GM15510 (cell line): ENCODE measurements around the gene ABHD16B.

ENCODE experiments used
- POLR2A ChIP-seq: IDR thresholded peaks from 3 replicates; pipeline ENCODE4 v1.6.1; 2011; ENCODE audit warnings: borderline replicate concordance; ENCODE audit not compliant: insufficient read length; ENCODE audit errors: extremely low read depth

Gene ABHD16B

GRCh38 chr20:63861365-63861934 is at the start of gene ABHD16B:
TSS of gene ABHD16B (plus strand) at chr20:63861498. CDS start at chr20:63861541, 43 bp downstream.
- no peak for TF ChIP-seq POLR2A

- TF ChIP-seq POLR2A: no peak
Measured at GRCh38 chr20:63814891-63815614, 46.2 kb upstream of the ABHD16B start.

GRCh38 chr20:63815615-63816253 is 45.6 kb upstream of the ABHD16B start:
- TF ChIP-seq POLR2A: no peak

- TF ChIP-seq POLR2A: no peak
Measured at GRCh38 chr20:63819224-63819921, 41.9 kb upstream of the ABHD16B start.

- TF ChIP-seq POLR2A: no peak
Measured at GRCh38 chr20:63821811-63822210, 39.5 kb upstream of the ABHD16B start.

- no peak for TF ChIP-seq POLR2A
Measured at GRCh38 chr20:63822276-63822696, 39.0 kb upstream of the ABHD16B start.

GRCh38 chr20:63823691-63824311 is 37.5 kb upstream of the ABHD16B start:
- no peak for TF ChIP-seq POLR2A

GRCh38 chr20:63825331-63826118 is 35.8 kb upstream of the ABHD16B start:
- no peak for TF ChIP-seq POLR2A

GRCh38 chr20:63826753-63827152 is 34.5 kb upstream of the ABHD16B start:
- TF ChIP-seq POLR2A: no peak

GRCh38 chr20:63828124-63828523 is 33.2 kb upstream of the ABHD16B start:
- TF ChIP-seq POLR2A: no peak

GRCh38 chr20:63828545-63828944 is 32.8 kb upstream of the ABHD16B start:
- no peak for TF ChIP-seq POLR2A

- TF ChIP-seq POLR2A: no peak
Measured at GRCh38 chr20:63828951-63829350, 32.3 kb upstream of the ABHD16B start.

- TF ChIP-seq POLR2A: no peak
Measured at GRCh38 chr20:63829603-63829944, 31.7 kb upstream of the ABHD16B start.
